Common myeloid progenitor, CD34-positive (primary cell): Measurements from ENCODE around the gene CPNE9.

Source experiments
- CTCF ChIA-PET: fragments of 350-600 bp; sonication (Branson Sonifier 250); formaldehyde crosslinking; loops from one replicate; lab custom pipeline; 2021; ENCODE audit warnings: antibody characterized with exemption; lab: Charles Lee
- POLR2A ChIA-PET: fragments of 350-600 bp; sonication (Branson Sonifier 250); formaldehyde crosslinking; loops from one replicate; lab custom pipeline; 2021; ENCODE audit warnings: antibody characterized with exemption; lab: Charles Lee
- DNase-seq, 3 donors: peaks; one replicate each; pipeline versions ENCODE4 v3.0.0 to v3.0.0-alpha.2; 2013
- H3K27ac ChIP-seq, 2 experiments: 1 replicate in 1 of 2; 2 replicates in 1 of 2; pipeline ENCODE4 v1.7.0; 2013; ENCODE audit warnings: inconsistent platforms in 2 of 2, low read length in 2 of 2, mild to moderate bottlenecking in 2 of 2, low read depth in 1 of 2, moderate library complexity in 1 of 2; ENCODE audit not compliant: severe bottlenecking in 2 of 2, insufficient read depth in 1 of 2, poor library complexity in 1 of 2
- H3K27me3 ChIP-seq, 5 experiments: replicated peaks in 2 of 5; 1 replicate in 3 of 5; 2 replicates in 2 of 5; pipeline versions ENCODE4 v1.6.1 to v1.7.0; 2013; ENCODE audit warnings: low read length in 4 of 5, mild to moderate bottlenecking in 2 of 5, moderate library complexity in 2 of 5, inconsistent platforms in 1 of 5; ENCODE audit not compliant: insufficient read depth in 5 of 5, control insufficient read depth in 4 of 5
- H3K36me3 ChIP-seq, 4 experiments: 1 replicate in 2 of 4; 2 replicates in 2 of 4; pipeline versions ENCODE4 v1.6.1 to v1.7.0; 2013; ENCODE audit warnings: low read length in 3 of 4, control low read depth in 1 of 4, mild to moderate bottlenecking in 1 of 4; ENCODE audit not compliant: control insufficient read depth in 4 of 4, insufficient read depth in 4 of 4
- H3K4me1 ChIP-seq, 4 experiments: 1 replicate in 3 of 4; 2 replicates in 1 of 4; pipeline versions ENCODE4 v1.6.1 to v1.7.1; 2013; ENCODE audit warnings: low read length in 3 of 4, mild to moderate bottlenecking in 3 of 4, control low read depth in 1 of 4, inconsistent platforms in 1 of 4, moderate library complexity in 1 of 4; ENCODE audit not compliant: control insufficient read depth in 4 of 4, insufficient read depth in 4 of 4; ENCODE audit errors: control extremely low read depth in 1 of 4
- H3K4me3 ChIP-seq, 7 experiments: 1 replicate in 4 of 7; 2 replicates in 3 of 7; pipeline versions ENCODE4 v1.5.1 to v1.7.0; 2013; ENCODE audit warnings: mild to moderate bottlenecking in 7 of 7, low read length in 6 of 7, moderate library complexity in 6 of 7, inconsistent platforms in 2 of 7, low read depth in 2 of 7, control low read depth in 1 of 7; ENCODE audit not compliant: insufficient read depth in 4 of 7, control insufficient read depth in 1 of 7; ENCODE audit errors: extremely low read depth in 1 of 7
- H3K9me3 ChIP-seq, 5 experiments: 1 replicate in 4 of 5; 2 replicates in 1 of 5; pipeline versions ENCODE4 v1.6.1 to v1.7.1; 2013; ENCODE audit warnings: low read length in 4 of 5, mild to moderate bottlenecking in 2 of 5, inconsistent platforms in 1 of 5, low read depth in 1 of 5, moderate library complexity in 1 of 5; ENCODE audit not compliant: control insufficient read depth in 4 of 5, insufficient read depth in 2 of 5; ENCODE audit errors: control extremely low read depth in 1 of 5
- WGBS: methylation state at CpG from one replicate; pipeline ENCODE4 v1.1.5; 2013; ENCODE audit not compliant: insufficient coverage; 5-methylcytosine and 5-hydroxymethylcytosine counted together

Gene CPNE9

DNA sequence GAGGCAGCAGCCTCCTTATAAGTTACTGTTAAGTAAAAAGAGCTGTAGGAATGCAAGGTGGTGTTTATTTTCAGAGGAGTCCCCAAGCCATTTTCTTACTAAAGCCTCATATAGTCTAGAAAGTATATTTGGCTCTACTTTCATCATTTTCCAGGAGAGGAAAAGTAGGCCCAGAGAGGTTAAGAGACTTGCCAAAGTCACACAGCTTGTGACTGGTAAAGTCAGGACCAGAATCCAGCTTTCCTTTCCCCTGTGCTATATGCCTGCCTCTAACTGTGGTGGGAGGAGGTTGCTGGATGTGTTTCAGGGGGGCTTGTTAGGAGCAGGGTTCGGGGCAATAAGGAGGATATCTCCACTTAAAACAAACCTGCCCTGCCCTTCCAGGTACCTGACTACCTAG lies 38.9 kb downstream of the CPNE9 start:
- H3K27ac ChIP-seq, result no peak overlapping the region
- ChIA-PET CTCF (interaction anchor here (0.9 to 9.5 kb wide), 5 partner anchors 10 to 65 kb away, joined by 3 to 68 read pairs (median 4); partner anchors contain the start of gene BRPF1), POLR2A (no interaction called here)
- H3K9me3 ChIP-seq, result no peaks in the 10 kb centered on the region
- DNase-seq, result no peak
- H3K4me3 ChIP-seq, result no peak overlapping the region
- H3K36me3 ChIP-seq, result peaks cover 36 to 100% (median 97%) of the 10 kb centered on the region in 4 experiments
- WGBS, result no CpG with 5 or more reads among the region's 1 CpG
- H3K4me1 ChIP-seq, result no peaks in the 10 kb centered on the region
- H3K27me3 ChIP-seq, result no peaks in the 10 kb centered on the region

DNA sequence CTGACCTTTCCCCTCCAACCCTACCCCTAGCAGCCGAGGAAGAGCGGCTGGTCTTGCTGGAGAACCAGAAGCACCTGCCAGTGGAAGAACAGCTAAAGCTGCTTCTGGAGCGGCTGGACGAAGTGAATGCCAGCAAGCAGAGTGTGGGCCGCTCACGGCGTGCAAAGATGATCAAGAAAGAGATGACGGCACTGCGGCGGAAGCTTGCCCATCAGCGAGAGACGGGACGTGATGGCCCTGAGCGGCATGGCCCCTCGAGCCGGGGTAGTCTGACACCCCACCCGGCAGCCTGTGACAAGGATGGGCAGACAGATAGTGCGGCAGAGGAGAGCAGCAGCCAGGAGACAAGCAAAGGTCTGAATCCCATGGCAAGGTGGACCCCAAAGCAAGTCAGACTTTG lies 39.9 kb downstream of the CPNE9 start:
- no peak for DNase-seq
- Histone ChIP-seq H3K4me3 (no peak overlapping the region), H3K9me3 (no peaks in the 10 kb centered on the region), H3K27me3 (no peaks in the 10 kb centered on the region), H3K36me3 (peaks cover 36 to 100% (median 93%) of the 10 kb centered on the region in 4 experiments), H3K27ac (no peak overlapping the region), H3K4me1 (no peaks in the 10 kb centered on the region)
- POLR2A ChIA-PET, result interaction anchor here (1.2 kb wide), 1 partner anchor 10 kb away, joined by 5 read pairs; no protein-coding TSS in a partner anchor
- CTCF ChIA-PET, result interaction anchor here (0.9 to 9.5 kb wide), 5 partner anchors 11 to 64 kb away, joined by 3 to 68 read pairs (median 4); partner anchors contain the start of gene BRPF1
- WGBS, result 99% methylated on average over 18 of the region's 18 CpGs

DNA sequence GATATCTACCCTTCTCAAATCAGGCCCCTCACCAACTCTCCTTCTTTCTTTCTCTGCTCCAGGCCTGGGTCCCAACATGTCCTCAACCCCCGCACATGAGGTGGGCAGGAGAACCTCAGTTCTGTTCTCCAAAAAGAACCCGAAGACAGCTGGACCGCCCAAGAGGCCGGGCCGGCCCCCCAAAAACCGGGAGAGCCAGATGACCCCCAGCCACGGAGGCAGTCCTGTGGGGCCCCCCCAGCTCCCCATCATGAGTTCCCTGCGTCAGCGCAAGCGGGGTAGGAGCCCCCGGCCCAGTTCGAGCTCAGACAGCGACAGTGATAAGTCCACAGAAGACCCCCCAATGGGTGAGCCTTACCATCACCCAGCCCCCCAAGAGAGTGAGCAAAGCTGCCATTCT lies 40.5 kb downstream of the CPNE9 start:
- WGBS, result 96% methylated on average over 12 of the region's 13 CpGs
- Histone ChIP-seq H3K4me3 (no peak overlapping the region), H3K27me3 (no peaks in the 10 kb centered on the region), H3K9me3 (no peaks in the 10 kb centered on the region), H3K4me1 (peaks cover 0 to 3% (median 2%) of the 10 kb centered on the region in 4 experiments), H3K36me3 (peaks cover 33 to 98% (median 88%) of the 10 kb centered on the region in 4 experiments), H3K27ac (no peak overlapping the region)
- CTCF ChIA-PET, result interaction anchor here (0.6 to 9.5 kb wide), 5 partner anchors 12 to 975 kb away, joined by 3 to 68 read pairs (median 4); partner anchors contain the start of genes BRPF1 and OXTR
- POLR2A ChIA-PET, result interaction anchor here (1.2 to 1.6 kb wide), 2 partner anchors 11 to 13 kb away, joined by 5 to 7 read pairs; partner anchors contain the start of gene BRPF1
- no peak for DNase-seq

DNA sequence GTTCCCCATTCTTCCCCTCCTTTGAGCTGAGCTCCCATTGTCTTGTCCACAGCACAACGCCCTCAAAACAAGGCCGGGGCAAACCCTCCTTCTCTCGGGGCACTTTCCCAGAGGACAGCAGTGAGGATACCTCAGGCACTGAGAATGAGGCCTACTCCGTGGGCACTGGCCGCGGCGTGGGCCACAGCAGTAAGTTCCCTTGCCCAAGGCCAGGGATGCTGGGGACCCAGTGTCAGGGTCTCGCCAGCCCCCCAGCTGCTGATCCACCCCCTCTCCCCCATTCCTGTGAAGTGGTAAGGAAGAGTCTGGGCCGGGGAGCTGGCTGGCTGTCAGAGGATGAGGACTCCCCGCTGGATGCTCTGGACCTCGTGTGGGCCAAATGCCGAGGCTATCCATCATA lies 41.9 kb downstream of the CPNE9 start:
- ChIA-PET CTCF (interaction anchor here (2.3 to 9.5 kb wide), 3 partner anchors 8 to 18 kb away, joined by 7 to 68 read pairs (median 13); partner anchors contain the start of gene BRPF1), POLR2A (interaction anchor here (1.6 kb wide), 1 partner anchor 15 kb away, joined by 7 read pairs; the partner anchor contains the start of gene BRPF1)
- Histone ChIP-seq H3K27me3 (no peaks in the 10 kb centered on the region), H3K36me3 (peaks cover 29 to 86% (median 75%) of the 10 kb centered on the region in 4 experiments), H3K9me3 (no peaks in the 10 kb centered on the region), H3K4me3 (no peak overlapping the region), H3K4me1 (peaks cover 0 to 14% (median 11%) of the 10 kb centered on the region in 4 experiments), H3K27ac (no peak overlapping the region)
- 98% methylated on average over 11 of the region's 12 CpGs for WGBS
- DNase-seq, result no peak

DNA sequence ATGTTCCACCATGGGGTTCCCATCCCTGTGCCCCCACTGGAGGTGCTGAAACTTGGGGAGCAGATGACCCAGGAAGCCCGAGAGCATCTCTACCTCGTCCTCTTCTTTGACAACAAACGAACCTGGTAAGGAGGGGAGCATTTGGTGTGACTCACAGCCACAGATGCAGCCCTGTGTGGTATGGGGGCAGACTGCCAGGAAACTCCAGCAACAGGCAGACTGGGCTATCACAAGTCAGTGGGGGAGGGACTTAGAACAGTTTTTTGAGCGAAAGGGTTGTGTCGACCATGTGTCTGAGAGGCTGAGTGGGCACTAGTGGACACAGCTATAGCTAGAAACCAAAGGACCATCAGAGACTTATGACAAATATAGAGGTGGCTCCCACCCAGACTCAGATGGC lies 42.7 kb downstream of the CPNE9 start:
- Histone ChIP-seq H3K4me3 (no peak overlapping the region), H3K9me3 (no peaks in the 10 kb centered on the region), H3K27ac (no peak overlapping the region), H3K36me3 (peaks cover 27 to 81% (median 69%) of the 10 kb centered on the region in 4 experiments), H3K27me3 (no peaks in the 10 kb centered on the region), H3K4me1 (peaks cover 0 to 22% (median 16%) of the 10 kb centered on the region in 4 experiments)
- ChIA-PET CTCF (interaction anchor here (2.3 to 9.5 kb wide), 3 partner anchors 9 to 19 kb away, joined by 7 to 68 read pairs (median 13); partner anchors contain the start of gene BRPF1), POLR2A (no interaction called here)
- WGBS, result 94% methylated on average over 5 of the region's 5 CpGs
- peak in 1 of 3 donors; percentile 26 for DNase-seq

DNA sequence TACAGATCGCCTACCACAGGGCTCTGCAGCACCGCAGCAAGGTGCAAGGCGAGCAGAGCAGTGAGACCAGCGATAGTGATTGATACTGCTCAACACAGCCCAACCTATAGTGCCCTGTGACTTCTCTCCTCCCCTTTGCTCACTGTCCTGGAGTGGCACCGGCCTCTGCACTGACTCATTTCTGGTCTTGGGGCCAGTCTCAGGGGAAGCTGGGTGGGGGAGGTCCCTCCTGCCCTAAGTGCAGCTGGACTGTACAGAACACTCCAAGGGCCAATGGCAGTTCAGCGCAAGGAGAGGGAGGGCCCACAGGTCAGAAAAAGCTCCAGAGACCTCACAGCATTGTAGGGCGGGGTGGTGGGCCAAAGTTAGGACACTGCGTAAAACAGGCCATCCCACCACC lies 43.6 kb downstream of the CPNE9 start:
- WGBS, result 98% methylated on average over 5 of the region's 8 CpGs
- peaks cover 23 to 79% (median 65%) of the 10 kb centered on the region in 4 experiments for H3K36me3 ChIP-seq
- CTCF ChIA-PET, result interaction anchor here (2.9 to 9.5 kb wide), 2 partner anchors 10 to 15 kb away, joined by 13 to 68 read pairs; partner anchors contain the start of gene BRPF1
- H3K27me3 ChIP-seq, result no peaks in the 10 kb centered on the region
- H3K4me3 ChIP-seq, result no peak overlapping the region
- no peak overlapping the region for H3K27ac ChIP-seq
- POLR2A ChIA-PET, result no interaction called here
- no peak for DNase-seq
- H3K9me3 ChIP-seq, result no peaks in the 10 kb centered on the region
- H3K4me1 ChIP-seq, result peaks cover 0 to 26% (median 16%) of the 10 kb centered on the region in 4 experiments

DNA sequence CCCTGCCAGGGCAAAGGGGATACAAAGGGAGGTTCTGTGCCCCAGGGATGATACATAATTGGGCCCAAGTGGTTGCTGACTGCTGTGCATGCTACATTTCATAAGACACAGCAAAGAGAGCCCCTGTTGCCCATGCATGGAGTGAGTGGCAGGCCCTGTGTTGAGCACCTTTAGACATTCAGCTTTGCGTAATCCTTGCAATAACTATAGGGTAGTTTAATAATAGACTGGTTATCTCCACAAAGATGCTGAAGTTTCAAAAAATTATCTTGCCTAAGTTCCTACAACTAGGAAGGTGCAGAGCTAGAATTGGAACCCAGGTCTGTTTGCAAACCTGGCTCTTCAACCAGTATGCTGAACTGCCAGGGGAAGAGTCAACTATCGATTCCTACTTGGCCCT lies 44.4 kb downstream of the CPNE9 start:
- Histone ChIP-seq H3K4me3 (no peak overlapping the region), H3K36me3 (peaks cover 15 to 74% (median 58%) of the 10 kb centered on the region in 4 experiments), H3K4me1 (peaks cover 0 to 26% (median 16%) of the 10 kb centered on the region in 4 experiments), H3K27me3 (no peaks in the 10 kb centered on the region), H3K27ac (no peak overlapping the region), H3K9me3 (no peaks in the 10 kb centered on the region)
- DNase-seq, result no peak
- ChIA-PET CTCF (interaction anchor here (1.4 to 9.5 kb wide), 2 partner anchors 15 to 45 kb away, joined by 3 to 68 read pairs; partner anchors contain the start of genes ARPC4, BRPF1 and TADA3), POLR2A (interaction anchor here (1.0 kb wide), 1 partner anchor 10 kb away, joined by 3 read pairs; no protein-coding TSS in a partner anchor)
- WGBS, result 100% methylated on average over 2 of the region's 2 CpGs
